NCI-H2196 (cell line): ENCODE data around the gene ODAD3.
"Not testable (repeated sequence)": the region's sequence is repeated elsewhere in the genome, so short reads cannot be mapped to it uniquely, and the experiment has no call there.

ENCODE experiments used
- DNase-seq: peaks from one replicate; lab custom pipeline; 2025; ENCODE audit not compliant: unreplicated experiment; lab: John Stamatoyannopoulos, UW

The ODAD3 gene

GRCh38 chr19:11460207-11460606 is 25.3 kb upstream of the ODAD3 start:
- no peak for DNase-seq

- DNase-seq = not testable (repeated sequence)
Measured at GRCh38 chr19:11458912-11459311, 24.0 kb upstream of the ODAD3 start.

- DNase-seq = no peak
Measured at GRCh38 chr19:11458236-11458900, 23.4 kb upstream of the ODAD3 start.

DNA sequence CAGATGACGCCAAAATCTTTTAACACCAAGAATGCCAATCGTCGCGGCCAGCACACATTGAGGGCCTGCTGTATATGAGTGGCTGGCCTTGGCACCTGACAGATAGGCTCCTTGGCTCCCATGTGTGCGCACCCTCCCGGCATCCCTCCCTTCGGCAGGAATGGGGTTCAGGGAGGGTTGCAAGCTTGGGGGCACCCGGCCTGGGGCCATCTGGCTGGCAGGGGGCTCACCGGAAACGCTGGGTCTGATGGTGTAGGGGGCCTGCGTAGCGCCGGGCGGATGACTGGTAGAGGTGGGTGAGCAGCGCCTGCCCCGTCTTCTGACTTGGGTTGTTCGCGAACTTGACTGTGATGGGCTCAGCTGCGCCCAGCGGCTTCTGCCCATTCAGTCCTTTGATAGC is 22.9 kb upstream of the ODAD3 start:
- DNase-seq = no peak

DNA sequence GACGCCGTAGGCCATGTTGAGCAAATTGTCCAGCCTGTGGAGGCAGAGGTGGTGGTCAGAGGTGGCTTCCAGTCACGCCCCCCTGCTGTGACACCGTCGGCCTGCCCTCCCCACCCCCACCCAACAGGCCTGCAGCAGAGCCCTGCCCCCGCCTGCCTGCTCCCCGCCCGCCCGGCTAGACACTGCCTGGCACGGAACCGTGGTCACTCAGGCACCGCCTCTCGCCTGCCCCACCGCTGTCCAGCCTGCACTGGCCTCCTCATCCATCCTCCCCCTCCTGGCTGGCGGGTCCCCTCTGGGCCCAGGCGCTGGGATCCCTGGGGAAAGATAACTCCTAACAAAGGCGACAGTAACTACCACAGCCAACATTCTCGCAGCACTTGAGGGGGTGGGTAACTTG is 22.2 kb upstream of the ODAD3 start:
- DNase-seq = no peak

- no peak for DNase-seq
Measured at GRCh38 chr19:11456659-11457058, 21.7 kb upstream of the ODAD3 start.

GRCh38 chr19:11455233-11455554 is 20.3 kb upstream of the ODAD3 start:
- DNase-seq = not testable (repeated sequence)

GRCh38 chr19:11453468-11454341 is 18.8 kb upstream of the ODAD3 start:
- DNase-seq = no peak

DNA sequence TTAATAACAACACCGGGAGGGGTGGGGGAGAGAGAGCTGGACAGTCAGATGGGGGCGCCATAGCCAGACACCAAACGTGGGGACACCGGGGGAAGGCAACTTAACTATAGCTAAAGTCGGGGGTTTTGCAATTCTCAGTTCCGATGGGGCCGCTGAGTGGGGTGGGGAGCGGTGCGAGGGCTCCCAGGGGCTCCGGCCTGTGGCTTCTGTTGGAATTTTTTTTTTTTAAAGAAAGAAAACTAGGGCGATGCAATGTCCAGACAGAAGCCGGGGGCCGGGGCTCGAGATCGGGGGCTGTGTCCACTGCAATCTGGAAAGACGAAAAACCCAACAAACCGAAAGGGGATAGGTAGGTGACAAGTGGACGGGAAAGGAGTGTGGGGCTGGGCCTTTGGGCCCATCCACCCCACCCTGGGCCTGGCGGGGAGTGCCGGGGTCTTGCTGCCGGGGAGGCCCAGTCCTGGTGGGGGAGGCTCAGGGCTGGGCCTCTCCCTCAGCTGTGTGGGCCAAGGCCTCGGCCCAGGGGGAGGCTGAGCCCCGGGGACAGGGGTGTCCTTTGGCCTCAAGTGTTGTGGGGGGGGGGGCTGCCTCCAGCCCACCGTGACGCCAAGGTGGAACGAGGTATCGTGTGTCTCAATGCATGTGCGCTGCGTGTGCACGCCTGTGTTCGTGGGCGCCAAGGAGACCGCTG is 17.8 kb upstream of the ODAD3 start:
- no peak for DNase-seq

- no peak for DNase-seq
Measured at GRCh38 chr19:11451871-11452619, 17.1 kb upstream of the ODAD3 start.

GRCh38 chr19:11451327-11451870 is 16.5 kb upstream of the ODAD3 start:
- DNase-seq = no peak

GRCh38 chr19:11450570-11451326 is 15.8 kb upstream of the ODAD3 start:
- DNase-seq = no peak

GRCh38 chr19:11448923-11449554 is 14.1 kb upstream of the ODAD3 start:
- DNase-seq = no peak

DNA sequence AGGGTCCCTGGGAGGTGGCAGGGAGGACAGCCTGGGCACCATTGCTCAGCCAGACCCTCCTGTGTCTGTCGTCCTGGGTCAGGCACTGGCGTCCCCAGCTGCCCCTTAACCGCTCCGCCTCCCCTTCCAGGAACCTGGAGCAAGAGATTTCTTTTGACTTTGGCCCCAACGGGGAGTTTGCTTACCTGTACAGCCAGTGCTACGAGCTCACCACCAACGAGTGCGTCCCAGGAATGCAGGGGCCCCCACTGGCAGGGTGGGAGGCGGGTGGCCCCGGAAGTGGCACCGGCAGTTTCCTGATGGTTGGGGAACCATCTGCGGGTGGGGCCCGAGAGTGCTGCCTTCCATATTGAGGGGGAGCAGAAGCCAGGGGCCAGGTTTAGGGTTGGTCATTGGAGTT is 13.5 kb upstream of the ODAD3 start:
- no peak for DNase-seq

- no peak for DNase-seq
Measured at GRCh38 chr19:11447347-11448262, 12.7 kb upstream of the ODAD3 start.

DNA sequence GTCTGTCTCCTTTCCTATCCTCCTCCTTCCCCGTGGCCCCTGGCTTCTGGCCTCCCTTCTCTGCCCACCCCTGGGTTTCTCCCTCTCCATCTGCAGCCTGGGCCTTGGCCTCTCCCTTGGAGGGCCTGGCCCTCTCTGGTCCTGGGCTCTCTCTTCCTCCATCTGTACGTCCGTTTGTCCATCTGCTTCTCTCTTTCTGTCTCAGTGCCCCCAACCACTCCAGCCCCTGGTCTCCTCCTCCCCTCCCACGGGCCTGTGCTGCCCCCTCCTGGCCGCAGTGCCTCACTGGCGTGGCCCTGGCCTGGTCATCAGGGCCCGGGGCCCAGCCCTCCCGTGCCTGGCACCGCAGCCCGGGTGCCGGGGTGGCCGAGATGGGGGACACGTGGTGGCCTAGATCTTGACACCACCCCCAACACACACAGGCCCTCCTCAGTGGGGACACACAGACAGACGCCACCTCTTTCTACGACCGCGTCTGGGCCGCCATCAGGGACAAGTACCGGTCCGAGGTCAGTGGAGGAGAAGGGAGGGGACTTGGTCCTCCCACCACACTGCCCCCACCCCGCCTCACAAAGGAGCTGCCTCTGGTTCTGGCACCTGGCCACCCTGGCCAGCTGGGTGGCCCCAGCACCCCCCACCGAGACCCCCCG is 11.9 kb upstream of the ODAD3 start:
- DNase-seq = peak; percentile 58

- no peak for DNase-seq
Measured at GRCh38 chr19:11446271-11446651, 11.3 kb upstream of the ODAD3 start.

DNA sequence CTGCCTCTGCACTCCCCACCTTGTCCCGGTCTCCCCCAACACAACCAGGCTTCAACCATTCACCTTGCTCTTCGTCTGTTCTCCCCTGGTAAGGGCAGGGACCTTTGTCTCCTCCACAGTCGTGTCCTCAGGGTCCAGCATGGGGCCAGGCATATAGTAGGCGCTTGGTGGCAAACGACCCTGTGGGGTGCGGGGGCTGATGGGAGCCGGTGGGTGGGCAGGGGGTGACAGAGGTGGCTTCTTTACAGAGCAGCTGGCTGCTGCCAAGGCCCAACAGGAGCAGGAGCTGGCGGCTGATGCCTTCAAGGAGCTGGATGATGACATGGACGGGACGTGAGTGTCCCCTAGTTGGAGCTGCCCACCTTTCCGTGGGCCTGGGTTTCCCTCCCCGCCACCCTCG is 10.2 kb upstream of the ODAD3 start:
- DNase-seq = no peak
